Thyroid gland (tissue), 4 donors: ENCODE results near the gene PDE3B. TPM values are rescaled to one million over a fixed set of nuclear protein-coding genes. Genes with fewer than 3 reads are reported as not detected.
"Not testable (repeated sequence)": the region's sequence is repeated elsewhere in the genome, so short reads cannot be mapped to it uniquely, and the experiment has no call there.

Source experiments
- DNase-seq, 2 donors: peaks; one replicate each; pipeline ENCODE4 v3.0.0-alpha.2; 2019
- H3K27ac ChIP-seq, 3 donors: fragments of 200-600 bp; sonication (generic); 1 replicate in 2 of 3; 2 replicates in 1 of 3; pipeline ENCODE4 v1.5.1; 2016 to 2019; ENCODE audit warnings: mild to moderate bottlenecking in 1 of 3, moderate library complexity in 1 of 3
- H3K27me3 ChIP-seq: fragments of 200-600 bp; sonication (generic); one replicate; pipeline ENCODE4 v1.5.1; 2019
- H3K36me3 ChIP-seq, 2 donors: fragments of 200-600 bp; sonication (generic); one replicate each; pipeline ENCODE4 v1.5.1; 2016 to 2019
- H3K4me1 ChIP-seq, 2 donors: fragments of 200-600 bp; sonication (generic); one replicate each; pipeline ENCODE4 v1.5.1; 2017 to 2019
- H3K4me3 ChIP-seq, 3 donors: fragments of 200-600 bp; sonication (generic); replicated peaks in 1 of 3; 1 replicate in 2 of 3; 2 replicates in 1 of 3; pipeline ENCODE4 v1.5.1; 2016; ENCODE audit warnings: mild to moderate bottlenecking in 1 of 3
- H3K9me3 ChIP-seq: fragments of 200-600 bp; sonication (generic); one replicate; pipeline ENCODE4 v1.5.1; 2017
- POLR2A ChIP-seq, 2 donors: fragments of 450-650 bp; IDR thresholded peaks; one replicate each; pipeline ENCODE4 v1.6.1; 2017; ENCODE audit warnings: antibody characterized with exemption in 2 of 2, mild to moderate bottlenecking in 2 of 2, moderate library complexity in 1 of 2
- WGBS, 2 donors: methylation state at CpG; one replicate each; pipeline ENCODE4 v1.1.5; 2017; 5-methylcytosine and 5-hydroxymethylcytosine counted together
- intact Hi-C: fragments of 100-400 bp; cut with DNase I; formaldehyde crosslinking; loops from one replicate; pipeline ENCODE4 v1.15.1; 2023
- total RNA-seq, 4 donors: library from RNA; depleted of rRNA; stranded (reverse); fragments of >200 nt; gene quantifications; one replicate each; pipeline ENCODE4 v1.2.3, GENCODE V29; 2016
- TF ChIP-seq, protein P1 (sequence below), 6 experiments: fragments of 200-600 bp in 3 of 6; fragments of 450-650 bp in 3 of 6; sonication (generic) in 3 of 6; IDR thresholded peaks; one replicate each; pipeline ENCODE4 v1.5.1; 2016 to 2019; ENCODE audit warnings: antibody characterized with exemption in 6 of 6, mild to moderate bottlenecking in 2 of 6, inconsistent platforms in 1 of 6, moderate library complexity in 1 of 6

PDE3B gene
- total RNA-seq, 4 donors from 2014 or later = 2.0 to 3.9 (median 3.2) TPM

GRCh38 chr11:14655435-14655834, 11.8 kb downstream of the PDE3B start:
- Histone ChIP-seq H3K36me3 (no peaks in the 10 kb centered on the region), H3K4me3 (no peak overlapping the region), H3K27ac (no peak overlapping the region), H3K4me1 (no peaks in the 10 kb centered on the region), H3K27me3 (no peaks in the 10 kb centered on the region), H3K9me3 (no peaks in the 10 kb centered on the region)
- intact Hi-C loops = no loop called here
- WGBS, 2 donors = 84 to 87% methylated on average over 3 of the region's 3 CpGs
- TF ChIP-seq, protein P1, sequence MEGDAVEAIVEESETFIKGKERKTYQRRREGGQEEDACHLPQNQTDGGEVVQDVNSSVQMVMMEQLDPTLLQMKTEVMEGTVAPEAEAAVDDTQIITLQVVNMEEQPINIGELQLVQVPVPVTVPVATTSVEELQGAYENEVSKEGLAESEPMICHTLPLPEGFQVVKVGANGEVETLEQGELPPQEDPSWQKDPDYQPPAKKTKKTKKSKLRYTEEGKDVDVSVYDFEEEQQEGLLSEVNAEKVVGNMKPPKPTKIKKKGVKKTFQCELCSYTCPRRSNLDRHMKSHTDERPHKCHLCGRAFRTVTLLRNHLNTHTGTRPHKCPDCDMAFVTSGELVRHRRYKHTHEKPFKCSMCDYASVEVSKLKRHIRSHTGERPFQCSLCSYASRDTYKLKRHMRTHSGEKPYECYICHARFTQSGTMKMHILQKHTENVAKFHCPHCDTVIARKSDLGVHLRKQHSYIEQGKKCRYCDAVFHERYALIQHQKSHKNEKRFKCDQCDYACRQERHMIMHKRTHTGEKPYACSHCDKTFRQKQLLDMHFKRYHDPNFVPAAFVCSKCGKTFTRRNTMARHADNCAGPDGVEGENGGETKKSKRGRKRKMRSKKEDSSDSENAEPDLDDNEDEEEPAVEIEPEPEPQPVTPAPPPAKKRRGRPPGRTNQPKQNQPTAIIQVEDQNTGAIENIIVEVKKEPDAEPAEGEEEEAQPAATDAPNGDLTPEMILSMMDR (IDR thresholded peaks at IDR 0.05) = no peak
- no peak for TF ChIP-seq POLR2A (IDR thresholded peaks at IDR 0.05)
- no peak for DNase-seq

DNA sequence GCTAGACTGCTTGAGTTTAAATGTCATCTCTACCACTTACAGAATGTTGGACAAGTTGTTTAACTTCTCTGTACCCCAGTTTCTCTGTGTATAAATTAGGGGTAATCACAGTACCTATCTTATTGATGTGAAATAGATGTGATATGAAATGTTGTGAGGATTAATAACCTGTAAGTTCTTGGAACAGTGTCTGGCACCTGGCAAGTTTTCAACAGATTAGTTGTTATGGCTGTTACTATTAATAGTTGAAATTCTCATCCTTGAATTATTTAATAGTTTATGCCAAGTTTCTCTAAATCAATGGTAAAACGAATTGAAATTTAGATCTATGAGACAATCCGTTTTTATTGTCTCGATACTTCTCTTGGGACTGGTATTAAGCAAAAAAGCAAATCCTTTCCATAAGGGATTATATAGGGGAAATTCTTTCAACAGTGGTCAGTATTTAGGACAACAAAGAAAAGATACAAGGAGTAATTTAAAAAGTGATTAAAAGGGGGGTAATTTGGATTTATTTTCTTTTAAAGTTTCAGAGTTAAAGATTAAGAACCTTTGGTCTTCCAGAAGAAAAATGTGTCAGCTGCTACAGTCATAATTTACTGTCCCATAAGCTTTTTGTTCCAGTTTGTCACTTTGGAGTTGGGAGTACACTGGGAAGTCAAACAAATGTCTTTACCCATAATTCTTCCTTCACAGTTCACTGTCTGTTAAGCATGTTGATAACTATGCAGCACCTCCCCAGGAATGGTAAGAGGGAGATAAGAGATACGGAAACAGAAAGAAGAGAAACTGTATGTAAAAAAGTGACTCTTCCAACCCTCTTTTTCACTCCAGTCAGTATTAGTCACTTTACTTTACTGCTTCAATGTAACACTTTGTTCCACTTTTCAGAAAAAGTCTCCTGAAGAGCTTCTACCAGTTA, 13.2 kb downstream of the PDE3B start:
- Histone ChIP-seq H3K36me3 (no peaks in the 10 kb centered on the region), H3K27me3 (no peaks in the 10 kb centered on the region), H3K4me1 (no peaks in the 10 kb centered on the region), H3K27ac (no peak overlapping the region), H3K4me3 (no peak overlapping the region), H3K9me3 (no peaks in the 10 kb centered on the region)
- no peak for TF ChIP-seq POLR2A (IDR thresholded peaks at IDR 0.05)
- DNase-seq = no peak
- intact Hi-C loops = no loop called here
- 81 to 82% methylated on average over 4 of the region's 4 CpGs for WGBS, 2 donors

- intact Hi-C loops = no loop called here
- no peak overlapping the region for H3K4me3 ChIP-seq
- no peak for DNase-seq
- no peaks in the 10 kb centered on the region for H3K27me3 ChIP-seq
- TF ChIP-seq, protein P1 (IDR thresholded peaks at IDR 0.05) = no peak
- TF ChIP-seq POLR2A (IDR thresholded peaks at IDR 0.05) = no peak
- H3K36me3 ChIP-seq = no peaks in the 10 kb centered on the region
- H3K9me3 ChIP-seq = no peaks in the 10 kb centered on the region
- no peak overlapping the region for H3K27ac ChIP-seq
- 88 to 93% methylated on average over 1 of the region's 1 CpG for WGBS, 2 donors
- no peaks in the 10 kb centered on the region for H3K4me1 ChIP-seq
Measured at GRCh38 chr11:14657841-14658240, 14.2 kb downstream of the PDE3B start.

- H3K9me3 ChIP-seq, H3K27me3 ChIP-seq, H3K4me3 ChIP-seq, H3K27ac ChIP-seq, intact Hi-C loops, DNase-seq, H3K36me3 ChIP-seq, H3K4me1 ChIP-seq: not testable (repeated sequence)
- 98% methylated on average over 3 of the region's 3 CpGs for WGBS, 2 donors
Measured at GRCh38 chr11:14664926-14665325, 21.3 kb downstream of the PDE3B start.

- DNase-seq, H3K9me3 ChIP-seq, intact Hi-C loops, H3K27ac ChIP-seq, H3K4me3 ChIP-seq, H3K36me3 ChIP-seq, H3K27me3 ChIP-seq, H3K4me1 ChIP-seq: not testable (repeated sequence)
- 86 to 91% methylated on average over 4 of the region's 4 CpGs for WGBS, 2 donors
Measured at GRCh38 chr11:14667329-14667728, 23.7 kb downstream of the PDE3B start.

DNA sequence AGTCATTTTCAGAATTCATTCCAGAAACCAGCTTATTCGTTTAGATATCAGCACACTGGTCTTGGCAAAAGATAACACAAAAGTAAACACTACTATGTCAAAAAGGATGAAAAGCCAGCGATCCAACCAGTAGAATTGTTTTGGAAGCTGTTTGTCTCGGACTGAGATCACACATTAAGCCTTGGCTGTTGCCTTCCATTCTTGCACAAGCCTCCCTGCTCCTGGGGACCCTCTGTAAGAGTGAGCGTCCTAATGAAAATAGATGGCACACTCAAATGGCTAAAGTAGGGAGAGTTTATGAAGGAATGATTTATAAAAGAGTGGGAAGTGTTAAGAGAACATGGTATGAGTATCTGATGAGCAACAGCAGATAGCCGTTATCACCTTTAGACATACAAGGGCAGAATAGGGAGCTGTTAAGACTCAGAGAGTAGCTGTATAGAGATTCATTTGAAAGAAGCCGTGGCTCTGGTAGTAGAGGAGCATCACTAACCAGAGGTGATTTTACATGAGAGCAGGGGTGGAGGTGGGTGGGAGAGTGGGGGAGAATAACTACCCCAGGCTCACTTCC, 25.2 kb downstream of the PDE3B start:
- Histone ChIP-seq H3K27me3 (no peaks in the 10 kb centered on the region), H3K36me3 (no peaks in the 10 kb centered on the region), H3K4me1 (no peaks in the 10 kb centered on the region), H3K9me3 (no peaks in the 10 kb centered on the region), H3K4me3 (no peak overlapping the region), H3K27ac (no peak overlapping the region)
- no peak for TF ChIP-seq POLR2A (IDR thresholded peaks at IDR 0.05)
- TF ChIP-seq, protein P1 (IDR thresholded peaks at IDR 0.05) = no peak
- intact Hi-C loops = no loop called here
- 70 to 74% methylated on average over 6 of the region's 6 CpGs for WGBS, 2 donors
- no peak for DNase-seq
